Astrocyte (in vitro differentiated cells and primary cell): ENCODE data around the gene MAP7.

Experiments used
- CTCF ChIP-seq: IDR thresholded peaks from 2 replicates; pipeline ENCODE4 v1.5.1; 2011; ENCODE audit warnings: low read depth, mild to moderate bottlenecking, inconsistent platforms, low read length, moderate library complexity; ENCODE audit not compliant: insufficient read depth
- EZH2 ChIP-seq: IDR thresholded peaks from 2 replicates; pipeline ENCODE4 v1.6.1; 2012; ENCODE audit warnings: mild to moderate bottlenecking, low read length, inconsistent platforms; ENCODE audit not compliant: insufficient read depth

DNA sequence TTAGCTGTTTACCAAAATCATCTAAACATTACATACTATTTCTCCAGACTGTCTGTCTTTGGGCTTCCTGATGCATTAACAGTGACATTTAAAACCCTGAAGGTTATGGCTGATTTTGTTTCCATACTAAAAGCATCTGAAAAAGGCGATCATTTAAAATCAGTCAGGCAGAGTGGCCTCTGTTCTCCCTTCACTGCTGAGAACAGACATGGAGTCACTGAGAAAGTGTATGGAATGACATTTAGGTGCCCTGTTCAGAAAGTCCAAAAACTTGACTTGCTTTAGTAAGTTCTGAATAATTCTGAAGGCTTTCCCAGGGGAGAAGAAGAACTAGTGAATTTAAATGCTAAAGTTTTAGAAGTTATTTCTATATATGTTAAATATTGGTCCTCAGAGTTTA is 83.0 kb downstream of the MAP7 start:
- TF ChIP-seq CTCF (no peak), EZH2 (no peak)
